Activated CD4-positive, alpha-beta T cell treated with anti-CD3 and anti-CD28 coated beads, Interleukin-2, amount 10 ng/mL, durations not matched to agents 7 days and 5 days (primary cell): ENCODE results near the gene STX1A. TPM values are rescaled to one million over a fixed set of nuclear protein-coding genes. Genes with fewer than 3 reads are reported as not detected.
"Not testable (repeated sequence)": the region's sequence is repeated elsewhere in the genome, so short reads cannot be mapped to it uniquely, and the experiment has no call there.

Experiments used
- CTCF ChIA-PET: fragments of 350-600 bp; sonication (Branson Sonifier 250); formaldehyde crosslinking; loops from one replicate; lab custom pipeline; 2021; ENCODE audit warnings: antibody characterized with exemption; lab: Charles Lee
- POLR2A ChIA-PET: fragments of 350-600 bp; sonication (Branson Sonifier 250); formaldehyde crosslinking; loops from one replicate; lab custom pipeline; 2021; ENCODE audit warnings: antibody characterized with exemption; lab: Charles Lee
- DNase-seq: peaks from one replicate; pipeline ENCODE4 v3.0.0-alpha.2; 2020
- H3K27ac Mint-ChIP-seq: one replicate; pipeline ENCODE4 v1.8.0; 2021; ENCODE audit warnings: mild to moderate bottlenecking, moderate library complexity, mixed read lengths
- H3K27me3 Mint-ChIP-seq: one replicate; pipeline ENCODE4 v1.8.0; 2021; ENCODE audit warnings: mixed read lengths
- H3K36me3 Mint-ChIP-seq: one replicate; pipeline ENCODE4 v1.8.0; 2021; ENCODE audit warnings: low read depth, mixed read lengths
- H3K4me1 Mint-ChIP-seq: one replicate; pipeline ENCODE4 v1.8.0; 2021; ENCODE audit warnings: mixed read lengths
- H3K4me3 Mint-ChIP-seq: one replicate; pipeline ENCODE4 v1.8.0; 2021; ENCODE audit warnings: mild to moderate bottlenecking, moderate library complexity, mixed read lengths
- H3K9me3 Mint-ChIP-seq: one replicate; pipeline ENCODE4 v1.8.0; 2021; ENCODE audit warnings: mixed read lengths
- total RNA-seq, 2 experiments: library from RNA; stranded (reverse); gene quantifications; one replicate each; pipeline ENCODE4 v1.2.3, GENCODE V29; 2021

STX1A gene
- total RNA-seq, 2 experiments from 2014 or later, result 6.7 to 7.4 TPM

- no peaks in the 10 kb centered on the region for H3K36me3 Mint-ChIP-seq
- CTCF ChIA-PET, result interaction anchor here (0.7 to 7.8 kb wide), 6 partner anchors 9 to 110 kb away, joined by 3 to 30 read pairs (median 6); partner anchors contain the start of gene VPS37D
- no peak for DNase-seq
- H3K4me1 Mint-ChIP-seq, result peaks cover 35% of the 10 kb centered on the region
- POLR2A ChIA-PET, result no interaction called here
- peak overlapping the region; percentile 74 for H3K4me3 Mint-ChIP-seq
- H3K27ac Mint-ChIP-seq, result no peak overlapping the region
- peaks cover 21% of the 10 kb centered on the region for H3K27me3 Mint-ChIP-seq
- no peaks in the 10 kb centered on the region for H3K9me3 Mint-ChIP-seq
Observed at GRCh38 chr7:73717025-73717807, 2.3 kb downstream of the STX1A start.

- ChIA-PET CTCF (interaction anchor here (1.1 to 7.8 kb wide), 6 partner anchors 9 to 109 kb away, joined by 3 to 30 read pairs (median 6); no protein-coding TSS in a partner anchor), POLR2A (no interaction called here)
- H3K27ac Mint-ChIP-seq, result no peak overlapping the region
- H3K4me3 Mint-ChIP-seq, result no peak overlapping the region
- DNase-seq, result no peak
- H3K27me3 Mint-ChIP-seq, result peaks cover 19% of the 10 kb centered on the region
- H3K4me1 Mint-ChIP-seq, result peaks cover 35% of the 10 kb centered on the region
- H3K9me3 Mint-ChIP-seq, result no peaks in the 10 kb centered on the region
- no peaks in the 10 kb centered on the region for H3K36me3 Mint-ChIP-seq
Observed at GRCh38 chr7:73716318-73716890, 3.1 kb downstream of the STX1A start.

- Mint-ChIP-seq H3K4me1 (peaks cover 35% of the 10 kb centered on the region), H3K36me3 (no peaks in the 10 kb centered on the region), H3K9me3 (no peaks in the 10 kb centered on the region), H3K27ac (no peak overlapping the region), H3K4me3 (no peak overlapping the region), H3K27me3 (peaks cover 14% of the 10 kb centered on the region)
- ChIA-PET CTCF (interaction anchor here (1.1 to 7.8 kb wide), 5 partner anchors 9 to 109 kb away, joined by 4 to 30 read pairs (median 6); no protein-coding TSS in a partner anchor), POLR2A (interaction anchor here (0.6 kb wide), 1 partner anchor 13 kb away, joined by 3 read pairs; no protein-coding TSS in a partner anchor)
- peak; percentile 8 for DNase-seq
Observed at GRCh38 chr7:73715648-73716317, 3.7 kb downstream of the STX1A start.

GRCh38 chr7:73713319-73713718 lies 6.2 kb downstream of the STX1A start:
- peaks cover 27% of the 10 kb centered on the region for H3K4me1 Mint-ChIP-seq
- not testable (repeated sequence) for H3K9me3 Mint-ChIP-seq, H3K27me3 Mint-ChIP-seq

GRCh38 chr7:73712773-73713172 lies 6.7 kb downstream of the STX1A start:
- Mint-ChIP-seq H3K27me3 (peaks cover 7% of the 10 kb centered on the region), H3K36me3 (no peaks in the 10 kb centered on the region), H3K4me3 (no peak overlapping the region), H3K4me1 (peaks cover 22% of the 10 kb centered on the region), H3K27ac (no peak overlapping the region), H3K9me3 (no peaks in the 10 kb centered on the region)
- POLR2A ChIA-PET, result no interaction called here
- CTCF ChIA-PET, result interaction anchor here (0.8 to 7.8 kb wide), 2 partner anchors 10 to 79 kb away, joined by 4 to 30 read pairs; no protein-coding TSS in a partner anchor
- DNase-seq, result no peak

More at GRCh38 chr7:73713319-73713718, 6.2 kb downstream of the STX1A start:
- DNase-seq, POLR2A ChIA-PET, H3K36me3 Mint-ChIP-seq, H3K4me3 Mint-ChIP-seq, H3K27ac Mint-ChIP-seq: not testable (repeated sequence)
- CTCF ChIA-PET, result interaction anchor here (1.4 to 7.8 kb wide), 2 partner anchors 11 to 107 kb away, joined by 3 to 30 read pairs; no protein-coding TSS in a partner anchor

- H3K4me3 Mint-ChIP-seq, result no peak overlapping the region
- POLR2A ChIA-PET, result no interaction called here
- peaks cover 14% of the 10 kb centered on the region for H3K4me1 Mint-ChIP-seq
Observed at GRCh38 chr7:73708961-73709549, 10.4 kb downstream of the STX1A start.

GRCh38 chr7:73707045-73707631 lies 12.3 kb downstream of the STX1A start:
- Mint-ChIP-seq H3K27ac (no peak overlapping the region), H3K36me3 (peaks cover 1% of the 10 kb centered on the region)

More at GRCh38 chr7:73708961-73709549, 10.4 kb downstream of the STX1A start:
- CTCF ChIA-PET, result no interaction called here
- Mint-ChIP-seq H3K9me3 (no peaks in the 10 kb centered on the region), H3K27me3 (peaks cover 7% of the 10 kb centered on the region), H3K27ac (no peak overlapping the region), H3K36me3 (no peaks in the 10 kb centered on the region)
- DNase-seq, result no peak

GRCh38 chr7:73706126-73707044 lies 13.1 kb downstream of the STX1A start:
- Mint-ChIP-seq H3K27me3 (no peaks in the 10 kb centered on the region), H3K27ac (peak overlapping the region; percentile 9), H3K9me3 (no peaks in the 10 kb centered on the region), H3K4me3 (no peak overlapping the region), H3K36me3 (peaks cover 4% of the 10 kb centered on the region), H3K4me1 (peaks cover 13% of the 10 kb centered on the region)
- DNase-seq, result no peak
- POLR2A ChIA-PET, result no interaction called here
- CTCF ChIA-PET, result interaction anchor here (1.4 to 2.4 kb wide), 6 partner anchors 9 to 99 kb away, joined by 3 to 8 read pairs (median 6); partner anchors contain the start of gene STX1A

More at GRCh38 chr7:73707045-73707631, 12.3 kb downstream of the STX1A start:
- Mint-ChIP-seq H3K27me3 (no peaks in the 10 kb centered on the region), H3K4me3 (no peak overlapping the region), H3K9me3 (no peaks in the 10 kb centered on the region), H3K4me1 (peaks cover 12% of the 10 kb centered on the region)
- POLR2A ChIA-PET, result no interaction called here
- DNase-seq, result peak; percentile 14
- CTCF ChIA-PET, result interaction anchor here (1.5 to 2.0 kb wide), 3 partner anchors 8 to 11 kb away, joined by 3 to 6 read pairs (median 5); no protein-coding TSS in a partner anchor

- ChIA-PET CTCF (interaction anchor here (0.5 to 2.4 kb wide), 6 partner anchors 10 to 99 kb away, joined by 3 to 8 read pairs (median 6); partner anchors contain the start of gene STX1A), POLR2A (no interaction called here)
- Mint-ChIP-seq H3K4me1 (peaks cover 13% of the 10 kb centered on the region), H3K36me3 (peaks cover 4% of the 10 kb centered on the region), H3K4me3 (no peak overlapping the region), H3K9me3 (no peaks in the 10 kb centered on the region), H3K27ac (no peak overlapping the region), H3K27me3 (no peaks in the 10 kb centered on the region)
- no peak for DNase-seq
Observed at GRCh38 chr7:73705551-73705920, 13.9 kb downstream of the STX1A start.

- no peaks in the 10 kb centered on the region for H3K9me3 Mint-ChIP-seq
- no peak overlapping the region for H3K27ac Mint-ChIP-seq
- ChIA-PET CTCF (interaction anchor here (0.5 to 4.1 kb wide), 6 partner anchors 9 to 98 kb away, joined by 3 to 30 read pairs (median 6); partner anchors contain the start of gene STX1A), POLR2A (no interaction called here)
- no peaks in the 10 kb centered on the region for H3K27me3 Mint-ChIP-seq
- peaks cover 4% of the 10 kb centered on the region for H3K36me3 Mint-ChIP-seq
- H3K4me1 Mint-ChIP-seq, result peaks cover 13% of the 10 kb centered on the region
- no peak for DNase-seq
- no peak overlapping the region for H3K4me3 Mint-ChIP-seq
Observed at GRCh38 chr7:73704640-73705550, 14.6 kb downstream of the STX1A start.
